ENCODE data around the gene OR9K2.
A peak's percentile ranks its signal among the peaks of the same experiment; 100 is the strongest.
"Not testable (repeated sequence)": the region's sequence is repeated elsewhere in the genome, so short reads cannot be mapped to it uniquely, and the experiment has no call there.

Gene OR9K2

DNA sequence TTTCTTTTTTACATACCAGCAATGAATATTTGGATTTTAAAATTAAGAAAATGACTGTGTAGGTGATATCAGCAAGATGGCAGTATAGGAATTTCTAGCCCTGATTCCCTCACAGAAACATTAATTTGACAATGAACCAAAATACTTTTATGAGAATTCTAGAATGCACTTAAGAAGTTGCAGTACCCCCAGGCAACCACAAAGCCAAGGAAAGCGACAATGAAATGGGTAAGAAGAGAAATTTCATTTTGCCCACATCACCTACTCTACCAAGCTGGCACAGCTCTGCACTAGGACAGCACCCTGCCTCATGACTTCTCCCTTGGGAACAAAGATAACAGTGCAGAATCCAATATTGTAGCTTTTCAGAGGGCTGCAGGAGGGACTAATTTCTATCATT is 6.6 kb downstream of the OR9K2 start:
- Histone ChIP-seq H3K79me2 (ENCODE audit: control insufficient read depth, insufficient read depth, low read length, poor library complexity) (no peaks in the 10 kb centered on the region), H3K4me1 (ENCODE audit: control insufficient read depth in 1 of 2, insufficient read depth in 2 of 2, low read length in 2 of 2) (no peaks in the 10 kb centered on the region), H3K4me3 (ENCODE audit: low read depth, low read length) (no peak overlapping the region), H4K8ac (ENCODE audit: low read depth, low read length) (no peak overlapping the region), H2AFZ (ENCODE audit: insufficient read depth, low read length, poor library complexity) (no peak overlapping the region), H2BK12ac (ENCODE audit: low read length) (no peak overlapping the region), H3K4ac (ENCODE audit: low read depth, low read length) (no peak overlapping the region), H3K27me3 (ENCODE audit: insufficient read depth, low read length) (no peaks in the 10 kb centered on the region), H3K79me1 (ENCODE audit: low read length) (no peaks in the 10 kb centered on the region), H2BK120ac (ENCODE audit: insufficient read depth, low read length, poor library complexity) (no peak overlapping the region), H4K12ac (ENCODE audit: low read depth, low read length) (no peak overlapping the region), H3K9me3 (ENCODE audit: insufficient read depth, low read depth, low read length) (no peaks in the 10 kb centered on the region), H3K36me3 (ENCODE audit: control insufficient read depth in 1 of 2, insufficient read depth in 2 of 2, low read length in 2 of 2) (no peaks in the 10 kb centered on the region), H3K27ac (ENCODE audit: low read depth, low read length) (no peak overlapping the region), H3K9ac (ENCODE audit: low read length) (no peak overlapping the region), H3K23ac (ENCODE audit: low read length) (no peak overlapping the region), H3K14ac (ENCODE audit: low read length) (no peak overlapping the region), H2BK5ac (ENCODE audit: low read depth, low read length, poor library complexity) (no peak overlapping the region), H3K4me2 (ENCODE audit: low read length) (no peak overlapping the region), H4K91ac (ENCODE audit: low read depth, low read length) (no peak overlapping the region), H3K18ac (ENCODE audit: low read length) (no peak overlapping the region), H2AK5ac (ENCODE audit: low read length) (no peak overlapping the region)
- WGBS (ENCODE audit: extremely low coverage, insufficient coverage, insufficient read length) = no CpG with 5 or more reads among the region's 1 CpG
- peak in 1 of 2 donors; percentile 10 for DNase-seq

DNA sequence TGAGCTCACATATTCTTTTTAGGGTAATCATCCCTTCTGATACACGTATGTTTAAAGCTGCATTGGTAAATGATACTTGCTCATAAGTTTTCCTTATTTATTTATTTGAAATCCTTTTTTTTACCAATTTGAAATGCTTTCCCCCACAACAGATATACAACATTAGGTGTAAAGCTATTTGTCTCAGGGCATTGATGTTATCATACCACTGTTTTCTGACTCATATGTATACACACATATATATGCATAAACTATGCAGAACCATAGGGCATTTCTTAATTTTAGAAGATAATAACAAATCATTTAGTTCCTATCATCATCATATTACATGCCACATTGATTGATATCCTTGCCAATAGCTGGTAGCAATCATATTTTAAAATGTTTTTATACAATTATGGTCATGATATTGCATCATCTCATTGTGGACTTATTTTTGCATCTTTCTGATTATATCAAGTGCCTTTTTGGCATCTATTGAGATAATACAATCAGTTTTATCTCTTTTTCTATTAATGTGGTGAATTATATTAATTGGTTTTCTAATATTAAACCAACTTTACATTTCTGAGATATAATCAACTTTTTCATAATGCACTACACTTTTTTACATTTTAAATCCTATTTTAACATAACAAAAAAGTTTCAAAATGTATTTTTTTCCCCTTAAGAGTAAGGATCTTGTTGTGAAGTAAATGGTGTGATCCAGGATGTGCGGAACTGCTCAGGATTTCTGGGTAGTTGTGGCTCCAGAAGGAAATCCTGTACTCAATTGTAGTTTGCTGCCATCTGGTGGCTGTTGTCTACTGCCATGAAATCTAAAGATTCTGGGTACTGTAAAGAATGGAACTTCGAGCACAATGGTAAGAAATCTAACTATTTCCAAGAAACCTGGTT is 16.7 kb downstream of the OR9K2 start:
- Histone ChIP-seq H2BK5ac (ENCODE audit: low read depth, low read length, poor library complexity) (no peak overlapping the region), H3K4me2 (ENCODE audit: low read length) (no peak overlapping the region), H4K8ac (ENCODE audit: low read depth, low read length) (no peak overlapping the region), H4K91ac (ENCODE audit: low read depth, low read length) (no peak overlapping the region), H3K14ac (ENCODE audit: low read length) (no peak overlapping the region), H3K4me3 (ENCODE audit: low read depth, low read length) (no peak overlapping the region), H3K9me3 (ENCODE audit: insufficient read depth, low read depth, low read length) (no peaks in the 10 kb centered on the region), H2BK12ac (ENCODE audit: low read length) (no peak overlapping the region), H3K9ac (ENCODE audit: low read length) (no peak overlapping the region), H3K79me1 (ENCODE audit: low read length) (no peaks in the 10 kb centered on the region), H3K27me3 (ENCODE audit: insufficient read depth, low read length) (no peaks in the 10 kb centered on the region), H3K18ac (ENCODE audit: low read length) (no peak overlapping the region), H3K79me2 (ENCODE audit: control insufficient read depth, insufficient read depth, low read length, poor library complexity) (no peaks in the 10 kb centered on the region), H3K36me3 (ENCODE audit: control insufficient read depth in 1 of 2, insufficient read depth in 2 of 2, low read length in 2 of 2) (no peaks in the 10 kb centered on the region), H3K27ac (ENCODE audit: low read depth, low read length) (no peak overlapping the region), H4K12ac (ENCODE audit: low read depth, low read length) (no peak overlapping the region), H3K4ac (ENCODE audit: low read depth, low read length) (no peak overlapping the region), H3K4me1 (ENCODE audit: control insufficient read depth in 1 of 2, insufficient read depth in 2 of 2, low read length in 2 of 2) (no peaks in the 10 kb centered on the region), H3K23ac (ENCODE audit: low read length) (no peak overlapping the region), H2AFZ (ENCODE audit: insufficient read depth, low read length, poor library complexity) (no peak overlapping the region), H2AK5ac (ENCODE audit: low read length) (no peak overlapping the region), H2BK120ac (ENCODE audit: insufficient read depth, low read length, poor library complexity) (no peak overlapping the region)
- WGBS (ENCODE audit: extremely low coverage, insufficient coverage, insufficient read length) = no CpG with 5 or more reads among the region's 3 CpGs
- peak; percentile 72 to 91 for DNase-seq

DNA sequence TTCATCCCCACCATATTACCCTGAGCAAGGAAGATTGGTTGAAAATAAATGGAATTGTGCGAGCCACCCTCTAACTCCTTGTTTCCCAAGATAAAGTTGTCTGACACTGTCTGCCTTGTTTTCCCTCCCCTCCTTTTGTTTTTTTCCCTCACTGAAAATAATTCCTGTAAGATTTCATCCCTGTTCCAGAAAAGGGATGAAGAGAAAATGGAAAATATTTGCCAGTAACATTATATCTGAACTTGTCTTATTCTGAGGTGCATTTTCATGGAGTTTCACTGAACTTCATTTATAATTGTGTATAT is 17.3 kb downstream of the OR9K2 start:
- no peak overlapping the region for H2BK5ac ChIP-seq (ENCODE audit: low read depth, low read length, poor library complexity)
- H3K9me3 ChIP-seq (ENCODE audit: insufficient read depth, low read depth, low read length) = no peaks in the 10 kb centered on the region
- no peak overlapping the region for H2BK12ac ChIP-seq (ENCODE audit: low read length)
- H3K4ac ChIP-seq (ENCODE audit: low read depth, low read length) = no peak overlapping the region
- H2BK120ac ChIP-seq (ENCODE audit: insufficient read depth, low read length, poor library complexity) = no peak overlapping the region
- no peaks in the 10 kb centered on the region for H3K79me1 ChIP-seq (ENCODE audit: low read length)
- no peaks in the 10 kb centered on the region for H3K79me2 ChIP-seq (ENCODE audit: control insufficient read depth, insufficient read depth, low read length, poor library complexity)
- H4K91ac ChIP-seq (ENCODE audit: low read depth, low read length) = no peak overlapping the region
- H3K27ac ChIP-seq (ENCODE audit: low read depth, low read length) = no peak overlapping the region
- H2AFZ ChIP-seq (ENCODE audit: insufficient read depth, low read length, poor library complexity) = no peak overlapping the region
- no peaks in the 10 kb centered on the region for H3K4me1 ChIP-seq (ENCODE audit: control insufficient read depth in 1 of 2, insufficient read depth in 2 of 2, low read length in 2 of 2)
- H2AK5ac ChIP-seq (ENCODE audit: low read length) = no peak overlapping the region
- no peak overlapping the region for H3K23ac ChIP-seq (ENCODE audit: low read length)
- no peak overlapping the region for H3K4me2 ChIP-seq (ENCODE audit: low read length)
- H3K27me3 ChIP-seq (ENCODE audit: insufficient read depth, low read length) = no peaks in the 10 kb centered on the region
- no peak overlapping the region for H3K9ac ChIP-seq (ENCODE audit: low read length)
- H3K36me3 ChIP-seq (ENCODE audit: control insufficient read depth in 1 of 2, insufficient read depth in 2 of 2, low read length in 2 of 2) = no peaks in the 10 kb centered on the region
- H3K18ac ChIP-seq (ENCODE audit: low read length) = no peak overlapping the region
- no peak overlapping the region for H3K14ac ChIP-seq (ENCODE audit: low read length)
- DNase-seq = no peak
- H4K8ac ChIP-seq (ENCODE audit: low read depth, low read length) = no peak overlapping the region
- H3K4me3 ChIP-seq (ENCODE audit: low read depth, low read length) = no peak overlapping the region
- no peak overlapping the region for H4K12ac ChIP-seq (ENCODE audit: low read depth, low read length)
- no CpG with 5 or more reads among the region's 1 CpG for WGBS (ENCODE audit: extremely low coverage, insufficient coverage, insufficient read length)

DNA sequence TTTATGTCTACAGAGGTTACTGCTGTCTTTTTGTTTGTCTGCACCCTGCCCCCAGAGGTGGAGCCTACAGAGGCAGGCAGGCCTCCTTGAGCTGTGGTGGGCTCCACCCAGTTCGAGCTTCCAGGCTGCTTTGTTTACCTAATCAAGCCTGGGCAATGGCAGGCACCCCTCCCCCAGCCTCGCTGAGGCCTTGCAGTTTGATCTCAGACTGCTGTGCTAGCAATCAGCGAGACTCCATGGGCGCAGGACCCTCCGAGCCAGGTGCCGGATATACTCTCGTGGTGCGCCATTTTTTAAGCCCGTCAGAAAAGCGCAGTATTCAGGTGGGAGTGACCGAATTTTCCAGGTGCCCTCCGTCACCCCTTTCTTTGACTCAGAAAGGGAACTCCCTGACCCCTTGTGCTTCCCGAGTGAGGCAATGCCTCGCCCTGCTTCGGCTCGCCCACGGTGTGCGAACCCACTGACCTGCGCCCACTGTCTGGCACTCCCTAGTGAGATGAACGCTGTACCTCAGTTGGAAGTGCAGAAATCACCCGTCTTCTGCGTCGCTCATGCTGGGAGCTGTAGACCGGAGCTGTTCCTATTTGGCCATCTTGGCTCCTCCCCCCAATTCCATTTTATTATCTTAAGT is 40.9 kb downstream of the OR9K2 start:
- H3K9ac ChIP-seq (ENCODE audit: low read length); H3K27ac ChIP-seq (ENCODE audit: low read depth, low read length); H3K4me2 ChIP-seq (ENCODE audit: low read length); H3K36me3 ChIP-seq (ENCODE audit: control insufficient read depth in 1 of 2, insufficient read depth in 2 of 2, low read length in 2 of 2); H2BK120ac ChIP-seq (ENCODE audit: insufficient read depth, low read length, poor library complexity); H3K4me3 ChIP-seq (ENCODE audit: low read depth, low read length); H3K79me2 ChIP-seq (ENCODE audit: control insufficient read depth, insufficient read depth, low read length, poor library complexity); H2BK12ac ChIP-seq (ENCODE audit: low read length); H4K91ac ChIP-seq (ENCODE audit: low read depth, low read length); DNase-seq; H3K4ac ChIP-seq (ENCODE audit: low read depth, low read length); H4K8ac ChIP-seq (ENCODE audit: low read depth, low read length); H3K9me3 ChIP-seq (ENCODE audit: insufficient read depth, low read depth, low read length); H4K12ac ChIP-seq (ENCODE audit: low read depth, low read length); H3K27me3 ChIP-seq (ENCODE audit: insufficient read depth, low read length); H3K18ac ChIP-seq (ENCODE audit: low read length); H2AFZ ChIP-seq (ENCODE audit: insufficient read depth, low read length, poor library complexity); H3K14ac ChIP-seq (ENCODE audit: low read length); H2AK5ac ChIP-seq (ENCODE audit: low read length); H3K4me1 ChIP-seq (ENCODE audit: control insufficient read depth in 1 of 2, insufficient read depth in 2 of 2, low read length in 2 of 2); H3K23ac ChIP-seq (ENCODE audit: low read length); H2BK5ac ChIP-seq (ENCODE audit: low read depth, low read length, poor library complexity); H3K79me1 ChIP-seq (ENCODE audit: low read length): not testable (repeated sequence)
- WGBS (ENCODE audit: extremely low coverage, insufficient coverage, insufficient read length) = no CpG with 5 or more reads among the region's 24 CpGs
